Measurements from ENCODE around the gene FAM171A2. TPM values are rescaled to one million over a fixed set of nuclear protein-coding genes. Genes with fewer than 3 reads are reported as not detected.
A peak's percentile ranks its signal among the peaks of the same experiment; 100 is the strongest.
"Not testable (repeated sequence)": the region's sequence is repeated elsewhere in the genome, so short reads cannot be mapped to it uniquely, and the experiment has no call there.

FAM171A2 gene
- total RNA-seq, 1 experiment from 2014 or later, result 0.30 TPM

DNA sequence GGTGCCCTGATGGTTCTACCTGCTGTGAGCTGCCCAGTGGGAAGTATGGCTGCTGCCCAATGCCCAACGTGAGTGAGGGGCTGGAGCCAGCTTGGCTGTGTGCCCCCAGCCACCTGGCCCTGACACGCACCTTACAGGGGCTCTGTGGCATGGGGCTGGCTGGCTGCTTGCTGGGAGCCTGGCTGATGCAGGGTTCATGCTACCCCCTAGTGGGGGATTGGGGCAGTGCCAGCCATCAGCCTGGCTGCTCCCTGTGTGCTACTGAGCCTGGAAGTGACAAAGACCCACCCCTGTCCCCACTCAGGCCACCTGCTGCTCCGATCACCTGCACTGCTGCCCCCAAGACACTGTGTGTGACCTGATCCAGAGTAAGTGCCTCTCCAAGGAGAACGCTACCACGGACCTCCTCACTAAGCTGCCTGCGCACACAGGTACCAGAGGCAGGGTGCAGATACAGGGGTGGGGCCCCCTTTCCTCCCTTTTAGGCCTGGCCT is 12.9 kb downstream of the FAM171A2 start:
- Mint-ChIP-seq H3K27me3 (ENCODE audit: insufficient read depth, unreplicated experiment) (no peaks in the 10 kb centered on the region), H3K9me3 (ENCODE audit: unreplicated experiment) (no peaks in the 10 kb centered on the region), H3K36me3 (ENCODE audit: insufficient read depth, unreplicated experiment) (peaks cover 20% of the 10 kb centered on the region), H3K27ac (ENCODE audit: low read depth, unreplicated experiment) (no peak overlapping the region), H3K4me3 (ENCODE audit: unreplicated experiment) (no peak overlapping the region), H3K4me1 (ENCODE audit: insufficient read depth, unreplicated experiment) (peaks cover 6% of the 10 kb centered on the region)
- ChIA-PET POLR2A (interaction anchor here (0.8 kb wide), 1 partner anchor 130 kb away, joined by 3 read pairs; no protein-coding TSS in a partner anchor), CTCF (interaction anchor here (0.7 to 1.9 kb wide), 11 partner anchors 9 to 331 kb away, joined by 3 to 14 read pairs (median 4); no protein-coding TSS in a partner anchor)
- TF ChIP-seq, protein P1, sequence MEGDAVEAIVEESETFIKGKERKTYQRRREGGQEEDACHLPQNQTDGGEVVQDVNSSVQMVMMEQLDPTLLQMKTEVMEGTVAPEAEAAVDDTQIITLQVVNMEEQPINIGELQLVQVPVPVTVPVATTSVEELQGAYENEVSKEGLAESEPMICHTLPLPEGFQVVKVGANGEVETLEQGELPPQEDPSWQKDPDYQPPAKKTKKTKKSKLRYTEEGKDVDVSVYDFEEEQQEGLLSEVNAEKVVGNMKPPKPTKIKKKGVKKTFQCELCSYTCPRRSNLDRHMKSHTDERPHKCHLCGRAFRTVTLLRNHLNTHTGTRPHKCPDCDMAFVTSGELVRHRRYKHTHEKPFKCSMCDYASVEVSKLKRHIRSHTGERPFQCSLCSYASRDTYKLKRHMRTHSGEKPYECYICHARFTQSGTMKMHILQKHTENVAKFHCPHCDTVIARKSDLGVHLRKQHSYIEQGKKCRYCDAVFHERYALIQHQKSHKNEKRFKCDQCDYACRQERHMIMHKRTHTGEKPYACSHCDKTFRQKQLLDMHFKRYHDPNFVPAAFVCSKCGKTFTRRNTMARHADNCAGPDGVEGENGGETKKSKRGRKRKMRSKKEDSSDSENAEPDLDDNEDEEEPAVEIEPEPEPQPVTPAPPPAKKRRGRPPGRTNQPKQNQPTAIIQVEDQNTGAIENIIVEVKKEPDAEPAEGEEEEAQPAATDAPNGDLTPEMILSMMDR (IDR thresholded peaks at IDR 0.05; ENCODE audit: unreplicated experiment), result peak; percentile 80
- BruUV-seq (replicated peaks), result no TSS peak
- peak; percentile 66 for DNase-seq (ENCODE audit: unreplicated experiment)
- intact Hi-C loops (cut with micrococcal nuclease), result no loop called here

DNA sequence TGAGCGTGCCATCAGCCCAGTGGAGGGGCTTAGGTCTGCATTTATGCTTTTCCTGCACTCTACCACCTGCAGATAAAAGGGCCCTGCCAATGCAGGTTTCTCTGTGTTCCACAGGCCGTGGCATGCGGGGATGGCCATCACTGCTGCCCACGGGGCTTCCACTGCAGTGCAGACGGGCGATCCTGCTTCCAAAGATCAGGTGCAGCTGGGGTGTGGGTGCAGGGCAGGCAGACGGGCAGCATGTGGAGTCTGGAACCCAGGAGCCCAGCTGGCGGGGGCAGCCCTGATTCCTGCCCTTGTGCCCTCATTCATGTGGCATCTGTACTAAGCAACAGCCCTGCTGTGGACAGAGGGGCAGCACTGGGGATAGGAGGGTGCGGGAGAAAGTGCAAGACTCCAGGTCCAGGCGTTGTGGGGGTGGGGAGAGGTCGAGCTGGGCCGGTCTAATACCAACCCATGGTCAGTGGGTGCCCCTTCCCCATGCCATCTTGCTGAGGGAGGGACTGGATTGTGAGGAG is 14.0 kb downstream of the FAM171A2 start:
- no peak for DNase-seq (ENCODE audit: unreplicated experiment)
- TF ChIP-seq, protein P1 (IDR thresholded peaks at IDR 0.05; ENCODE audit: unreplicated experiment), result no peak
- intact Hi-C loops (cut with micrococcal nuclease), result no loop called here
- H3K9me3 Mint-ChIP-seq (ENCODE audit: unreplicated experiment), result no peaks in the 10 kb centered on the region
- no TSS peak for BruUV-seq (replicated peaks)
- peaks cover 11% of the 10 kb centered on the region for H3K4me1 Mint-ChIP-seq (ENCODE audit: insufficient read depth, unreplicated experiment)
- H3K4me3 Mint-ChIP-seq (ENCODE audit: unreplicated experiment), result no peak overlapping the region
- H3K27me3 Mint-ChIP-seq (ENCODE audit: insufficient read depth, unreplicated experiment), result no peaks in the 10 kb centered on the region
- H3K36me3 Mint-ChIP-seq (ENCODE audit: insufficient read depth, unreplicated experiment), result peaks cover 20% of the 10 kb centered on the region
- ChIA-PET CTCF (interaction anchor here (0.6 to 1.9 kb wide), 9 partner anchors 8 to 1658 kb away, joined by 3 to 14 read pairs (median 3); partner anchors contain the start of gene FAM171A2), POLR2A (interaction anchor here (1.0 kb wide), 1 partner anchor 18 kb away, joined by 3 read pairs; no protein-coding TSS in a partner anchor)
- H3K27ac Mint-ChIP-seq (ENCODE audit: low read depth, unreplicated experiment), result no peak overlapping the region

DNA sequence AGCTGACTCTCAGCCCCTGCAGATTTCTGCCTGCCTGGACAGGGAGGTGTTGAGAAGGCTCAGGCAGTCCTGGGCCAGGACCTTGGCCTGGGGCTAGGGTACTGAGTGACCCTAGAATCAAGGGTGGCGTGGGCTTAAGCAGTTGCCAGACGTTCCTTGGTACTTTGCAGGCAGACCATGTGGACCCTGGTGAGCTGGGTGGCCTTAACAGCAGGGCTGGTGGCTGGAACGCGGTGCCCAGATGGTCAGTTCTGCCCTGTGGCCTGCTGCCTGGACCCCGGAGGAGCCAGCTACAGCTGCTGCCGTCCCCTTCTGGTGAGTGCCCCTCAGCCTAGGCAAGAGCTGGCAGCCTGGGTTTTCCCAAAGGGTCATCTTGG is 14.7 kb downstream of the FAM171A2 start:
- Mint-ChIP-seq H3K27ac (ENCODE audit: low read depth, unreplicated experiment) (peak overlapping the region; percentile 24), H3K36me3 (ENCODE audit: insufficient read depth, unreplicated experiment) (peaks cover 20% of the 10 kb centered on the region), H3K4me1 (ENCODE audit: insufficient read depth, unreplicated experiment) (peaks cover 12% of the 10 kb centered on the region), H3K9me3 (ENCODE audit: unreplicated experiment) (no peaks in the 10 kb centered on the region), H3K27me3 (ENCODE audit: insufficient read depth, unreplicated experiment) (no peaks in the 10 kb centered on the region), H3K4me3 (ENCODE audit: unreplicated experiment) (no peak overlapping the region)
- TF ChIP-seq, protein P1 (IDR thresholded peaks at IDR 0.05; ENCODE audit: unreplicated experiment), result no peak
- ChIA-PET CTCF (interaction anchor here (1.2 kb wide), 1 partner anchor 14 kb away, joined by 5 read pairs; the partner anchor contains the start of gene FAM171A2), POLR2A (interaction anchor here (1.0 kb wide), 1 partner anchor 18 kb away, joined by 3 read pairs; no protein-coding TSS in a partner anchor)
- no peak for DNase-seq (ENCODE audit: unreplicated experiment)
- intact Hi-C loops (cut with micrococcal nuclease), result no loop called here
- BruUV-seq (replicated peaks), result no TSS peak

DNA sequence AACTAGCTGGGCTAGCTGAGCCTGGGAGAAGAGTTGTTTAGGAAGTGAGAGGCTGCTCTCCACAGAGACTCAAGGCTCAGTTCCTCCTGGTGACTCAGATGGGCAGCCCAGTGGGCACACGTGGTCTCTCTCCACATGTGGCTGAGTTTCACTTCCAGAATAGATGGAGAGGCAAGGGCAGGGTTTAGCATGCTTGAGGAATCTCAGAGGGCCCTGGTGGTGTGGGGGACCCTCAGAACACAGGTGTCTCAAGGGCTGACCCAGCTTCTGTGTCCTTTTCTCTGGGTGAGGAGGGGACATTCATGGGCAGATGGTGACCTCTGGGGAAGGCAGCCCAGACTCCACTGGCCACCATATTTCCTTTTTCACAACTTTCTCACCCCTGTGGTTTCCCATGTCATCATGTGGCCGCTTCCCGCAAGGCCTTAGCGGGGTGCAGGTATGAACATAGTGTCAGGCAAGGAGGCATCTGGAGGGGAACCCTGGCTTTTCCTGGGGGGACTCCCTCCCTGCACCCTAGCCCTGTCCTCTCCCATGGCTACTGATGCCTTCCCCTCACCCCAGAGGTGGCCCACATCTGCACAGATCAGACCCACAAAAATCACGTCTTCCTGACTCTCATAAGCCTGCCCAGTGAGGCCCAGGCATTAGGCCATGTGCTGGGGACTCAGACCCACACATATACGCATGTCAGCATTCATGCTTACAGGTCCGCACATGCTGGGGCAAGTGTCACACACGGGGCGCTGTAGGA is 15.2 kb downstream of the FAM171A2 start:
- H3K27me3 Mint-ChIP-seq (ENCODE audit: insufficient read depth, unreplicated experiment), result no peaks in the 10 kb centered on the region

DNA sequence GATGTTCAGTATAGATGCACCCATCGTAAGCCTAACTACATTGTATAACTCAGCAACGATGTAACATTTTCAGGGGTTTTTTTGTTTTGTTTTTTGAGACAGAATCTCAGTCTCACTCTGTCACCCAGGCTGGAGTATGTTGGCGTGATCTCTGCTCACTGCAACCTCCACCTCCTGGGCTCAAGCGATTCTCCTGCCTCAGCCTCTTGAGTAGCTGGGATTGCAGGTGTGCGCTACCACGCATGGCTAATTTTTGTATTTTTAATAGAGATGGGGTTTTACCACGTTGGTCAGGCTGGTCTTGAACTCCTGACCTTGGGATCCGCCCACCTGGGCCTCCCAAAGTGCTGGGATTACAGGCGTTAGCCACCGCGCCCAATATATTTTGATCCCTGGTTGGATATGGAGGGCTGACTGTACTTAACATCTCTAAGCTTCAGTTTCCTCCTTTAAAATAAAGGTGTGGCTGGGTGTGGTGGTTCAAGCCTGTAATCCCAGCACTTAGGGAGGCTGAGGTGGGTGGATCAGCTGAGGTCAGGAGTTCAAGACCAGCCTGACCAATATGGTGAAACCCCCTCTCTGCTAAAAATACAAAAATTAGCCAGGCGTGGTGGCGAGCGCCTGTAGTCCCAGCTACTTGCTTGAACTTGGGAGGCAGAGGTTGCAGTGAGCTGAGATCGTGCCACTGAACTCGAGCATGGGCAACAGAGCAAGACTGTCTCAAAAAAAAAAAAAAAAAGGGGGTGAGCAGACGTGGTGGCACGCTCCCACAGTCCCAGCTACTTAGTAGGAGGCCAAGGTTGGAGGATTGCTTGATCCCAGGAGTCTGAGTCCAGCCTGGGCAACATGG is 16.2 kb downstream of the FAM171A2 start:
- CTCF ChIA-PET, result interaction anchor here (0.6 to 1.7 kb wide), 8 partner anchors 9 to 288 kb away, joined by 3 to 6 read pairs (median 3); no protein-coding TSS in a partner anchor
- H3K27me3 Mint-ChIP-seq (ENCODE audit: insufficient read depth, unreplicated experiment); DNase-seq (ENCODE audit: unreplicated experiment); H3K27ac Mint-ChIP-seq (ENCODE audit: low read depth, unreplicated experiment); BruUV-seq (replicated peaks); H3K4me3 Mint-ChIP-seq (ENCODE audit: unreplicated experiment); intact Hi-C loops (cut with micrococcal nuclease); H3K9me3 Mint-ChIP-seq (ENCODE audit: unreplicated experiment): not testable (repeated sequence)
- POLR2A ChIA-PET, result interaction anchor here (1.0 kb wide), 1 partner anchor 12 kb away, joined by 3 read pairs; no protein-coding TSS in a partner anchor
- Mint-ChIP-seq H3K36me3 (ENCODE audit: insufficient read depth, unreplicated experiment) (peaks cover 14% of the 10 kb centered on the region), H3K4me1 (ENCODE audit: insufficient read depth, unreplicated experiment) (peaks cover 12% of the 10 kb centered on the region)

More for the DNA sequence above, 15.2 kb downstream of the FAM171A2 start:
- H3K4me1 Mint-ChIP-seq (ENCODE audit: insufficient read depth, unreplicated experiment), result peaks cover 12% of the 10 kb centered on the region
- intact Hi-C loops (cut with micrococcal nuclease), result no loop called here
- DNase-seq (ENCODE audit: unreplicated experiment), result peak; percentile 61
- BruUV-seq (replicated peaks), result no TSS peak
- H3K27ac Mint-ChIP-seq (ENCODE audit: low read depth, unreplicated experiment), result peak overlapping the region; percentile 24
- ChIA-PET CTCF (interaction anchor here (0.7 to 1.7 kb wide), 4 partner anchors 10 to 79 kb away, joined by 3 to 6 read pairs (median 3); no protein-coding TSS in a partner anchor), POLR2A (interaction anchor here (1.0 kb wide), 1 partner anchor 13 kb away, joined by 3 read pairs; no protein-coding TSS in a partner anchor)
- no peaks in the 10 kb centered on the region for H3K9me3 Mint-ChIP-seq (ENCODE audit: unreplicated experiment)
- TF ChIP-seq, protein P1 (IDR thresholded peaks at IDR 0.05; ENCODE audit: unreplicated experiment), result no peak
- H3K4me3 Mint-ChIP-seq (ENCODE audit: unreplicated experiment), result no peak overlapping the region
- peaks cover 20% of the 10 kb centered on the region for H3K36me3 Mint-ChIP-seq (ENCODE audit: insufficient read depth, unreplicated experiment)

Data from MCF 10A (cell line).